ENCODE data around the gene SIMC1. TPM values are rescaled to one million over a fixed set of nuclear protein-coding genes. Genes with fewer than 3 reads are reported as not detected.
"Not testable (repeated sequence)": the region's sequence is repeated elsewhere in the genome, so short reads cannot be mapped to it uniquely, and the experiment has no call there.

The SIMC1 gene
- total and polyA plus RNA-seq, 2 donors (not counting 1 experiment from before 2014, with no cell fraction given): 4.6 to 7.9 TPM

DNA sequence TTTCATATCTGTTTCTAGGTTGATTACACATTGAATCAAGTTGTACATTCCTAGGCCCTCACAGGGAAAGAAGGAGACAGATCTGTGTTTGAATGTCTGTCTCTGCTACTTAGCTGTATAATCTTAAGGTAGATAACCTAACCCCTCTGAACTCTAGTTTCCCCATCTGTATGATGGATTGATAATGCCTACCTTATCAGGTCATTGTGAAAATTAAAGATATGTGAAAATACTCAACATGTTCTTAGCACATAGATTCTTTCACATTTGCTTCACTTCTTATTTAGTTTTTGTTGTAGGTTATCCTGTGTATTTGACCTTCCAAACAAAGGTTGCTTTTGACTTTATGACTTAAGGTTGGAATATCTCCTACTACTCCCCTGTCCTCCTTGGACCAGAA lies 50.8 kb downstream of the SIMC1 start:
- not testable (repeated sequence) for H3K4me2 ChIP-seq (ENCODE audit: extremely low read depth, insufficient read depth, low read length); H2AFZ ChIP-seq (ENCODE audit: low read length); H3K4me1 ChIP-seq (ENCODE audit: control insufficient read depth, extremely low read depth, insufficient read depth, low read length); H3K9ac ChIP-seq (ENCODE audit: insufficient read depth, low read length); H4K20me1 ChIP-seq (ENCODE audit: control insufficient read depth, extremely low read depth, insufficient read depth, low read length); H3K4me3 ChIP-seq (replicated peaks in 1 of 4; ENCODE audit: control extremely low read depth in 1 of 4, insufficient read depth in 1 of 4, low read depth in 3 of 4, low read length in 4 of 4); H3K79me2 ChIP-seq (ENCODE audit: control insufficient read depth, insufficient read depth, low read length); DNase-seq (ENCODE audit: low read depth in 2 of 2); H3K27ac ChIP-seq (ENCODE audit: insufficient read depth, low read length); H3K9me3 ChIP-seq (ENCODE audit: control insufficient read depth, insufficient read depth, low read depth, low read length); H3K27me3 ChIP-seq (ENCODE audit: control insufficient read depth, insufficient read depth, low read length); H3K36me3 ChIP-seq (ENCODE audit: control insufficient read depth, insufficient read depth, low read length)

- H3K27me3 ChIP-seq (ENCODE audit: control insufficient read depth, insufficient read depth, low read length); H3K27ac ChIP-seq (ENCODE audit: insufficient read depth, low read length); H4K20me1 ChIP-seq (ENCODE audit: control insufficient read depth, extremely low read depth, insufficient read depth, low read length): not testable (repeated sequence)
These were observed 52.0 kb downstream of the SIMC1 start for GRCh38 chr5:176290057-176290840.

GRCh38 chr5:176305356-176305755 lies 67.1 kb downstream of the SIMC1 start:
- not testable (repeated sequence) for H3K27me3 ChIP-seq (ENCODE audit: control insufficient read depth, insufficient read depth, low read length); H4K20me1 ChIP-seq (ENCODE audit: control insufficient read depth, extremely low read depth, insufficient read depth, low read length); H2AFZ ChIP-seq (ENCODE audit: low read length); H3K9me3 ChIP-seq (ENCODE audit: control insufficient read depth, insufficient read depth, low read depth, low read length); DNase-seq (ENCODE audit: low read depth in 2 of 2); H3K79me2 ChIP-seq (ENCODE audit: control insufficient read depth, insufficient read depth, low read length); H3K4me2 ChIP-seq (ENCODE audit: extremely low read depth, insufficient read depth, low read length); H3K4me3 ChIP-seq (replicated peaks in 1 of 4; ENCODE audit: control extremely low read depth in 1 of 4, insufficient read depth in 1 of 4, low read depth in 3 of 4, low read length in 4 of 4); H3K9ac ChIP-seq (ENCODE audit: insufficient read depth, low read length); H3K27ac ChIP-seq (ENCODE audit: insufficient read depth, low read length); H3K4me1 ChIP-seq (ENCODE audit: control insufficient read depth, extremely low read depth, insufficient read depth, low read length); H3K36me3 ChIP-seq (ENCODE audit: control insufficient read depth, insufficient read depth, low read length)

More at GRCh38 chr5:176290057-176290840, 52.0 kb downstream of the SIMC1 start:
- not testable (repeated sequence) for H3K4me2 ChIP-seq (ENCODE audit: extremely low read depth, insufficient read depth, low read length); H3K36me3 ChIP-seq (ENCODE audit: control insufficient read depth, insufficient read depth, low read length); H3K9ac ChIP-seq (ENCODE audit: insufficient read depth, low read length); H3K79me2 ChIP-seq (ENCODE audit: control insufficient read depth, insufficient read depth, low read length); H3K4me1 ChIP-seq (ENCODE audit: control insufficient read depth, extremely low read depth, insufficient read depth, low read length); DNase-seq (ENCODE audit: low read depth in 2 of 2); H3K4me3 ChIP-seq (replicated peaks in 1 of 4; ENCODE audit: control extremely low read depth in 1 of 4, insufficient read depth in 1 of 4, low read depth in 3 of 4, low read length in 4 of 4); H2AFZ ChIP-seq (ENCODE audit: low read length); H3K9me3 ChIP-seq (ENCODE audit: control insufficient read depth, insufficient read depth, low read depth, low read length)

- Histone ChIP-seq H3K9me3 (ENCODE audit: control insufficient read depth, insufficient read depth, low read depth, low read length) (no peaks in the 10 kb centered on the region), H3K4me1 (ENCODE audit: control insufficient read depth, extremely low read depth, insufficient read depth, low read length) (no peaks in the 10 kb centered on the region), H3K36me3 (ENCODE audit: control insufficient read depth, insufficient read depth, low read length) (no peaks in the 10 kb centered on the region), H3K27me3 (ENCODE audit: control insufficient read depth, insufficient read depth, low read length) (no peaks in the 10 kb centered on the region), H3K4me2 (ENCODE audit: extremely low read depth, insufficient read depth, low read length) (no peak overlapping the region), H2AFZ (ENCODE audit: low read length) (no peak overlapping the region), H3K79me2 (ENCODE audit: control insufficient read depth, insufficient read depth, low read length) (no peaks in the 10 kb centered on the region), H4K20me1 (ENCODE audit: control insufficient read depth, extremely low read depth, insufficient read depth, low read length) (no peaks in the 10 kb centered on the region), H3K9ac (ENCODE audit: insufficient read depth, low read length) (no peak overlapping the region), H3K27ac (ENCODE audit: insufficient read depth, low read length) (no peak overlapping the region), H3K4me3 (replicated peaks in 1 of 4; ENCODE audit: control extremely low read depth in 1 of 4, insufficient read depth in 1 of 4, low read depth in 3 of 4, low read length in 4 of 4) (no peak overlapping the region)
- TF ChIP-seq EZH2 (IDR thresholded peaks at IDR 0.05; ENCODE audit: low read length, missing control alignments) (no peak), CTCF (conservative IDR thresholded peaks at IDR 0.05 in 1 of 2, IDR thresholded peaks at IDR 0.05 in 1 of 2; ENCODE audit: low read depth in 1 of 2, low read length in 2 of 2) (no peak)
- no peak for DNase-seq (ENCODE audit: low read depth in 2 of 2)
These were observed 79.5 kb downstream of the SIMC1 start for GRCh38 chr5:176317534-176318374.

All from fibroblast of lung (primary cell).